ENCODE results near the gene UMAD1. TPM values are rescaled to one million over a fixed set of nuclear protein-coding genes. Genes with fewer than 3 reads are reported as not detected.
A peak's percentile ranks its signal among the peaks of the same experiment; 100 is the strongest.

Gene UMAD1
- total and polyA plus RNA-seq, 2 donors (not counting 3 experiments of a cell fraction or from before 2014, with no cell fraction given) = 5.6 to 6.6 TPM

GRCh38 chr7:7761974-7762779 lies 121.6 kb downstream of the UMAD1 start:
- H2AFZ ChIP-seq (ENCODE audit: low read depth, low read length) = peak overlapping the region; percentile 15
- H3K9me3 ChIP-seq (replicated peaks; ENCODE audit: control insufficient read depth, insufficient read depth, low read length) = no peaks in the 10 kb centered on the region
- peak; percentile 69 for DNase-seq (ENCODE audit: low read depth, low spot score)
- no peaks in the 10 kb centered on the region for H3K36me3 ChIP-seq (ENCODE audit: control insufficient read depth in 2 of 2, extremely low read depth in 1 of 2, insufficient read depth in 2 of 2, low read length in 2 of 2)
- peak overlapping the region; percentile 5 to 58 (median 40) for H3K4me3 ChIP-seq (replicated peaks in 1 of 3; ENCODE audit: insufficient read depth in 1 of 3, low read depth in 1 of 3, low read length in 3 of 3)
- H4K20me1 ChIP-seq (replicated peaks; ENCODE audit: control insufficient read depth, extremely low read depth, insufficient read depth, low read length) = no peaks in the 10 kb centered on the region
- intact Hi-C loops (cut with micrococcal nuclease) = loop anchor here (1.0 to 2.0 kb wide), 10 partner anchors 81 to 535 kb away; partner anchors contain the start of gene GLCCI1
- FAIRE-seq = peak; percentile 60
- POLR2A ChIA-PET = no interaction called here
- no TSS peak for BruUV-seq (replicated peaks)
- peak overlapping the region; percentile 25 for H3K9ac ChIP-seq (replicated peaks; ENCODE audit: extremely low read depth, insufficient read depth, low read length)
- H3K4me1 ChIP-seq (ENCODE audit: control insufficient read depth, extremely low read depth, insufficient read depth, low read length) = peaks cover 11% of the 10 kb centered on the region
- dilution Hi-C loops (cut with MboI; ENCODE audit: extremely low pct_ligation_motif_present, low sequenced_read_pairs) = no loop called here
- H3K27ac ChIP-seq (ENCODE audit: insufficient read depth, low read depth, low read length) = no peak overlapping the region
- H3K79me2 ChIP-seq (ENCODE audit: control insufficient read depth, insufficient read depth, low read length) = no peaks in the 10 kb centered on the region
- no peaks in the 10 kb centered on the region for H3K9me1 ChIP-seq (replicated peaks; ENCODE audit: control insufficient read depth, extremely low read depth, insufficient read depth, low read length)
- no peaks in the 10 kb centered on the region for H3K27me3 ChIP-seq (ENCODE audit: control insufficient read depth in 2 of 2, insufficient read depth in 2 of 2, low read length in 2 of 2)
- TF ChIP-seq EZH2 (IDR thresholded peaks at IDR 0.05; ENCODE audit: borderline replicate concordance, low read depth, low read length, severe bottlenecking) = no peak
- TF ChIP-seq MYC (IDR thresholded peaks at IDR 0.05; ENCODE audit: low read depth, low read length) = no peak
- TF ChIP-seq MAX (IDR thresholded peaks at IDR 0.05; ENCODE audit: insufficient read depth, insufficient read length) = no peak
- TF ChIP-seq GATA2 (IDR thresholded peaks at IDR 0.05; ENCODE audit: insufficient read depth, insufficient read length, low read depth, low read length) = no peak
- TF ChIP-seq POLR2AphosphoS5 (IDR thresholded peaks at IDR 0.05; ENCODE audit: insufficient read depth, low read depth, low read length) = no peak
- CTCF ChIA-PET = interaction anchor here (0.7 to 7.0 kb wide), 7 partner anchors 18 to 338 kb away, joined by 3 to 153 read pairs (median 4); no protein-coding TSS in a partner anchor
- H3K4me2 ChIP-seq (ENCODE audit: insufficient read depth, low read length) = peak overlapping the region; percentile 69
